Measurements from ENCODE around the gene CYP51A1. TPM values are rescaled to one million over a fixed set of nuclear protein-coding genes. Genes with fewer than 3 reads are reported as not detected.

Gene CYP51A1
- total RNA-seq, 1 donor from 2014 or later: 123 TPM

Other genes starting within 250 kb of the CYP51A1 start
- 30.9 and 83.9 TPM in 2 replicates for gene AKAP9, start 193.6 kb downstream of the CYP51A1 start, total RNA-seq
- gene LRRD1, start 44.7 kb upstream of the CYP51A1 start, total RNA-seq: 0.05 TPM in 1 of 2 replicates, not detected in the other
- gene KRIT1, start 111.4 kb upstream of the CYP51A1 start, total RNA-seq: 28.3 and 58.1 TPM in 2 replicates
- 56.4 and 80.2 TPM in 2 replicates for gene ANKIB1, start 111.5 kb upstream of the CYP51A1 start, total RNA-seq